GM18868 (cell line): ENCODE results near the gene PABPN1.

Experiments
- ATAC-seq: cut with Tn5 transposase; IDR thresholded peaks from one replicate; pipeline ENCODE4 v1.9.1; 2021; ENCODE audit warnings: mild to moderate bottlenecking, moderate library complexity; ENCODE audit not compliant: unreplicated experiment

The PABPN1 gene

GRCh38 chr14:23300687-23301223 is 20.5 kb upstream of the PABPN1 start:
- ATAC-seq, result no peak

GRCh38 chr14:23301288-23301968 is 19.8 kb upstream of the PABPN1 start:
- ATAC-seq, result peak; percentile 78

GRCh38 chr14:23301969-23302289 is 19.3 kb upstream of the PABPN1 start:
- ATAC-seq, result peak; percentile 9

- ATAC-seq, result peak; percentile 38
Measured at GRCh38 chr14:23302290-23303225, 18.7 kb upstream of the PABPN1 start, which contains the start of gene PPP1R3E. Gene PPP1R3E (minus strand): TSS chr14:23302859. CDS start chr14:23302576, 283 bp downstream.

- peak; percentile 23 for ATAC-seq
Measured at GRCh38 chr14:23306412-23307145, 14.7 kb upstream of the PABPN1 start, which contains the start of gene BCL2L2. Gene BCL2L2 (plus strand): TSS chr14:23306833. CDS start chr14:23307768, 935 bp downstream.

GRCh38 chr14:23307146-23307530 is 14.1 kb upstream of the PABPN1 start:
- no peak for ATAC-seq

GRCh38 chr14:23307687-23308644 is 13.3 kb upstream of the PABPN1 start:
- ATAC-seq, result no peak

GRCh38 chr14:23308721-23309445 is 12.4 kb upstream of the PABPN1 start:
- no peak for ATAC-seq

GRCh38 chr14:23310546-23310945 is 10.7 kb upstream of the PABPN1 start:
- no peak for ATAC-seq

- no peak for ATAC-seq
Measured at GRCh38 chr14:23316300-23316699, 5.0 kb upstream of the PABPN1 start.

GRCh38 chr14:23319746-23320583 is 1.3 kb upstream of the PABPN1 start:
- no peak for ATAC-seq

- peak; percentile 1 for ATAC-seq
Measured at GRCh38 chr14:23321572-23322547, 603 bp downstream of the PABPN1 start.

GRCh38 chr14:23322568-23323517 is 1.6 kb downstream of the PABPN1 start:
- no peak for ATAC-seq

- no peak for ATAC-seq
Measured at GRCh38 chr14:23323838-23324454, 2.7 kb downstream of the PABPN1 start.

GRCh38 chr14:23324455-23324846 is 3.2 kb downstream of the PABPN1 start:
- ATAC-seq, result no peak

GRCh38 chr14:23324993-23325392 is 3.7 kb downstream of the PABPN1 start:
- no peak for ATAC-seq
